Neural progenitor cell (in vitro differentiated cells): Measurements from ENCODE around the gene GIN1.

Source experiments
- CTCF ChIP-seq: fragments of 200-600 bp; sonication (generic); IDR thresholded peaks from 2 replicates; pipeline ENCODE4 v1.5.1; 2017; ENCODE audit warnings: antibody characterized with exemption, mild to moderate bottlenecking
- EZH2phosphoT487 ChIP-seq: fragments of 200-600 bp; sonication (generic); IDR thresholded peaks from 2 replicates; pipeline ENCODE4 v1.6.1; 2017; ENCODE audit warnings: antibody characterized with exemption

- TF ChIP-seq EZH2phosphoT487: no peak
- TF ChIP-seq CTCF: no peak
Observed at GRCh38 chr5:103111468-103111867, 8.5 kb downstream of the GIN1 start.
